ENCODE data around the gene INPP4B. TPM values are rescaled to one million over a fixed set of nuclear protein-coding genes. Genes with fewer than 3 reads are reported as not detected.

The INPP4B gene
- total and polyA plus RNA-seq, 2 donors (not counting 1 experiment from before 2014, with no cell fraction given), result 19.7 to 22.2 TPM

DNA sequence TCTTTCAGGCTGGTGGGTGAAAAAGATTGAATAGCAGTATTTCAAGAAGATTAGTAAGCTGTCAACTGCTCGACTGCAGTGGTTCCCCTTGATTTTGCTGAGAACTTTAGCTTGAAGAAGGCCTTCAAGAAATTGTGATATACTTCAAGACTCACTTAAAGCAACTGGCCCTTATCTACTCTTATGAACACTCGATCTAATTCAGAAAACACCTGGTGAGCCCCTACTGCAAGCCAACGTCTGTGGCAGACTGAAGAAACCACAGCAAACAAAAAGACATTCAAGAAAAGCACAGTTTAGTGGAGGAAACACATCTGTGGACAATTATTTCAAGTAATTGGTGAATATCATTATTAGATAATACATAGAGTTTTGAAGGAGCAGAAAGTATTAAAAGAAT is 119.0 kb downstream of the INPP4B start:
- Histone ChIP-seq H3K4me2 (ENCODE audit: extremely low read depth, insufficient read depth, low read length) (no peak overlapping the region), H3K27ac (ENCODE audit: insufficient read depth, low read length) (no peak overlapping the region), H3K4me3 (replicated peaks in 1 of 4; ENCODE audit: control extremely low read depth in 1 of 4, insufficient read depth in 1 of 4, low read depth in 3 of 4, low read length in 4 of 4) (no peak overlapping the region), H3K79me2 (ENCODE audit: control insufficient read depth, insufficient read depth, low read length) (no peaks in the 10 kb centered on the region), H3K9ac (ENCODE audit: insufficient read depth, low read length) (no peak overlapping the region), H2AFZ (ENCODE audit: low read length) (no peak overlapping the region), H4K20me1 (ENCODE audit: control insufficient read depth, extremely low read depth, insufficient read depth, low read length) (no peaks in the 10 kb centered on the region), H3K9me3 (ENCODE audit: control insufficient read depth, insufficient read depth, low read depth, low read length) (no peaks in the 10 kb centered on the region), H3K27me3 (ENCODE audit: control insufficient read depth, insufficient read depth, low read length) (no peaks in the 10 kb centered on the region), H3K4me1 (ENCODE audit: control insufficient read depth, extremely low read depth, insufficient read depth, low read length) (no peaks in the 10 kb centered on the region), H3K36me3 (ENCODE audit: control insufficient read depth, insufficient read depth, low read length) (no peaks in the 10 kb centered on the region)
- TF ChIP-seq, protein P1, sequence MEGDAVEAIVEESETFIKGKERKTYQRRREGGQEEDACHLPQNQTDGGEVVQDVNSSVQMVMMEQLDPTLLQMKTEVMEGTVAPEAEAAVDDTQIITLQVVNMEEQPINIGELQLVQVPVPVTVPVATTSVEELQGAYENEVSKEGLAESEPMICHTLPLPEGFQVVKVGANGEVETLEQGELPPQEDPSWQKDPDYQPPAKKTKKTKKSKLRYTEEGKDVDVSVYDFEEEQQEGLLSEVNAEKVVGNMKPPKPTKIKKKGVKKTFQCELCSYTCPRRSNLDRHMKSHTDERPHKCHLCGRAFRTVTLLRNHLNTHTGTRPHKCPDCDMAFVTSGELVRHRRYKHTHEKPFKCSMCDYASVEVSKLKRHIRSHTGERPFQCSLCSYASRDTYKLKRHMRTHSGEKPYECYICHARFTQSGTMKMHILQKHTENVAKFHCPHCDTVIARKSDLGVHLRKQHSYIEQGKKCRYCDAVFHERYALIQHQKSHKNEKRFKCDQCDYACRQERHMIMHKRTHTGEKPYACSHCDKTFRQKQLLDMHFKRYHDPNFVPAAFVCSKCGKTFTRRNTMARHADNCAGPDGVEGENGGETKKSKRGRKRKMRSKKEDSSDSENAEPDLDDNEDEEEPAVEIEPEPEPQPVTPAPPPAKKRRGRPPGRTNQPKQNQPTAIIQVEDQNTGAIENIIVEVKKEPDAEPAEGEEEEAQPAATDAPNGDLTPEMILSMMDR (conservative IDR thresholded peaks at IDR 0.05 in 1 of 2, IDR thresholded peaks at IDR 0.05 in 1 of 2; ENCODE audit: low read depth in 1 of 2, low read length in 2 of 2), result no peak
- TF ChIP-seq EZH2 (IDR thresholded peaks at IDR 0.05; ENCODE audit: low read length, missing control alignments), result no peak
- DNase-seq (ENCODE audit: low read depth in 2 of 2), result no peak

DNA sequence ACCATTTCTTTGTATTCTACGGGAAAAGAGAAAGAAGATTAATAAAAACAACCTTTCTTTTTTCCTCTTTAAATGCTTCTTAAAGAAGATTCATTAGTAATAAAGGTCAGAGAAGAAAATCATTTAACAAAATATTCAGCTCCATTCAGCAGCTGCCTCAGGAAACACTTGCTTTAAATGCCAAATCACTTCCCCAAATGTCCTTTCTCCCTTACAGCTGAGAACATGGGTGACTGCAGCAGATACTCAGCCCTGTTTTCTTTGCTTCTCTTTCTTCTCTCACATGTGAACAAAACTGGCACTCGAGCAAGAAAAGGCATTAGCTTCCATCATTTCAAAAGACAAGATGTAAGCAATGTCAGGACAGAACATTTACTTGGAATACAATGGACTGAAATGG is 120.2 kb downstream of the INPP4B start:
- no peak for DNase-seq (ENCODE audit: low read depth in 2 of 2)
- no peak overlapping the region for H2AFZ ChIP-seq (ENCODE audit: low read length)
- no peaks in the 10 kb centered on the region for H3K9me3 ChIP-seq (ENCODE audit: control insufficient read depth, insufficient read depth, low read depth, low read length)
- H3K4me2 ChIP-seq (ENCODE audit: extremely low read depth, insufficient read depth, low read length), result no peak overlapping the region
- no peaks in the 10 kb centered on the region for H3K36me3 ChIP-seq (ENCODE audit: control insufficient read depth, insufficient read depth, low read length)
- no peaks in the 10 kb centered on the region for H3K27me3 ChIP-seq (ENCODE audit: control insufficient read depth, insufficient read depth, low read length)
- no peak overlapping the region for H3K9ac ChIP-seq (ENCODE audit: insufficient read depth, low read length)
- H4K20me1 ChIP-seq (ENCODE audit: control insufficient read depth, extremely low read depth, insufficient read depth, low read length), result no peaks in the 10 kb centered on the region
- no peaks in the 10 kb centered on the region for H3K4me1 ChIP-seq (ENCODE audit: control insufficient read depth, extremely low read depth, insufficient read depth, low read length)
- TF ChIP-seq, protein P1 (conservative IDR thresholded peaks at IDR 0.05 in 1 of 2, IDR thresholded peaks at IDR 0.05 in 1 of 2; ENCODE audit: low read depth in 1 of 2, low read length in 2 of 2), result no peak
- no peak for TF ChIP-seq EZH2 (IDR thresholded peaks at IDR 0.05; ENCODE audit: low read length, missing control alignments)
- H3K4me3 ChIP-seq (replicated peaks in 1 of 4; ENCODE audit: control extremely low read depth in 1 of 4, insufficient read depth in 1 of 4, low read depth in 3 of 4, low read length in 4 of 4), result no peak overlapping the region
- H3K27ac ChIP-seq (ENCODE audit: insufficient read depth, low read length), result no peak overlapping the region
- H3K79me2 ChIP-seq (ENCODE audit: control insufficient read depth, insufficient read depth, low read length), result no peaks in the 10 kb centered on the region

DNA sequence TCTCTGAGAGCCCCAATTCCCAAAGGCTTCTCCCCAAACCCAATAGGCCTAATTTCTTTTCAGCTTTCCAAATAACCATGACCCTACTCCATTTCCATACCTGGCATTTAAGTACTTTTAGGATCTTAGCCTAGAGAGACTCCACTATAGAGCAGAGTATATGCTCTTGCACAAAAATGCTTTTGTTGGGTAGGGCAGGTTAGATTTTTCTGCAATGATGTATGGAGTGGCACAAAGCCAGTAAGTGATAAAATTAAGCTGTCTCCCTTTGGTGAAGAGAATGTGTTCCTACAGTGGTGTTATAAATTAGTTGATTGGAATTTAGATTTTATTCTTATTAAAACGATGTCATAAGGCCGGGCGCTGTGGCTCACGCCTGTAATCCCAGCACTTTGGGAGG is 124.9 kb downstream of the INPP4B start:
- H3K27ac ChIP-seq (ENCODE audit: insufficient read depth, low read length), result no peak overlapping the region
- no peaks in the 10 kb centered on the region for H3K9me3 ChIP-seq (ENCODE audit: control insufficient read depth, insufficient read depth, low read depth, low read length)
- H2AFZ ChIP-seq (ENCODE audit: low read length), result no peak overlapping the region
- no peak for TF ChIP-seq EZH2 (IDR thresholded peaks at IDR 0.05; ENCODE audit: low read length, missing control alignments)
- TF ChIP-seq, protein P1 (conservative IDR thresholded peaks at IDR 0.05 in 1 of 2, IDR thresholded peaks at IDR 0.05 in 1 of 2; ENCODE audit: low read depth in 1 of 2, low read length in 2 of 2), result no peak
- H3K4me1 ChIP-seq (ENCODE audit: control insufficient read depth, extremely low read depth, insufficient read depth, low read length), result no peaks in the 10 kb centered on the region
- no peaks in the 10 kb centered on the region for H3K27me3 ChIP-seq (ENCODE audit: control insufficient read depth, insufficient read depth, low read length)
- DNase-seq (ENCODE audit: low read depth in 2 of 2), result peak in 1 of 2 donors; percentile 55
- no peaks in the 10 kb centered on the region for H3K36me3 ChIP-seq (ENCODE audit: control insufficient read depth, insufficient read depth, low read length)
- no peak overlapping the region for H3K4me3 ChIP-seq (replicated peaks in 1 of 4; ENCODE audit: control extremely low read depth in 1 of 4, insufficient read depth in 1 of 4, low read depth in 3 of 4, low read length in 4 of 4)
- H3K9ac ChIP-seq (ENCODE audit: insufficient read depth, low read length), result no peak overlapping the region
- H3K4me2 ChIP-seq (ENCODE audit: extremely low read depth, insufficient read depth, low read length), result no peak overlapping the region
- H3K79me2 ChIP-seq (ENCODE audit: control insufficient read depth, insufficient read depth, low read length), result no peaks in the 10 kb centered on the region
- no peaks in the 10 kb centered on the region for H4K20me1 ChIP-seq (ENCODE audit: control insufficient read depth, extremely low read depth, insufficient read depth, low read length)

Data from fibroblast of lung (primary cell).